Heart left ventricle (tissue), 13 donors: Measurements from ENCODE around the gene LOXL3.

Source experiments
- POLR2A ChIP-seq, 2 donors: fragments of 450-650 bp; IDR thresholded peaks; one replicate each; pipeline ENCODE4 v1.6.1; 2017; ENCODE audit warnings: antibody characterized with exemption in 2 of 2, mild to moderate bottlenecking in 2 of 2, moderate library complexity in 2 of 2
- TF ChIP-seq, protein P1 (sequence below), 12 donors: fragments of 200-600 bp; sonication (generic) in 4 of 12; IDR thresholded peaks; one replicate each; pipeline versions ENCODE4 v1.5.0 to v1.8.0; 2018 to 2022; ENCODE audit warnings: antibody characterized with exemption in 12 of 12, mild to moderate bottlenecking in 5 of 12
- donor health status: ischemic (EF 13 %, LVEDD 7.1; RV severe dilation, severe dysfunction).
- donor health status: DM: no; HTN: yes; CAD: no.
- donor health status: DM: no; HTN: no; CAD: no.
- donor health status: ischemic (EF 25% LVEDD 6.9; RV normal size, moderate dysfunction).
- donor health status: ischemic (EF 25% LVEDD 5.7; RV mildly dilated, moderate dysfunction).
- donor health status: ischemic (EF 35%, LVEDD 5.7; RV mildly dilated, moderate dysfunction).
- donor health status: nonischemic (EF 11% LVEDD 7.7; RV severe dilation, severe dysfunction).
- donor health status: DM: yes; HTN: yes; CAD: no.
- donor health status: PGD.
- donor health status: ischemic (EF 29% LVEDD 5.4; RV normal size, mild dysfunction).
- donor health status: nonischemic (EF 23%, LVEDD 6.1; RV moderate dilation, normal function).

DNA sequence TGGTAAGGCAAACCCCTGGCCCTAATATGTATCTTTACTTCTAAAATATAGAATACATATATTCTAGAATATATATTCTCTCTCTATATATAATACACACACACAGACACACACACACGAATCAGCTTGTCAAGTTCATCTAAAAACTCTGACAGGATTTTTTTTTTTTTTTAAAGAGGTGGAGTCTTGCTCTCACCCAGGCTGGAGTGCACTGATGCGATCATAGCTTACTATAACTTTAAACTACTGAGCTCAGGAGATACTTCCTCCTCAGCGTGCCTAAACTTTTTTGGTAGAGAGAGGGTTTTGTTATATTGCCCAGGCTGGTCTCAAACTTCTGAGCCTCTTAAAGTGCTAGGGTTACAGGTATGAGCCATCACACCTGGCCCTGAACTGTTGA, 45.9 kb upstream of the LOXL3 start:
- TF ChIP-seq, protein P1, sequence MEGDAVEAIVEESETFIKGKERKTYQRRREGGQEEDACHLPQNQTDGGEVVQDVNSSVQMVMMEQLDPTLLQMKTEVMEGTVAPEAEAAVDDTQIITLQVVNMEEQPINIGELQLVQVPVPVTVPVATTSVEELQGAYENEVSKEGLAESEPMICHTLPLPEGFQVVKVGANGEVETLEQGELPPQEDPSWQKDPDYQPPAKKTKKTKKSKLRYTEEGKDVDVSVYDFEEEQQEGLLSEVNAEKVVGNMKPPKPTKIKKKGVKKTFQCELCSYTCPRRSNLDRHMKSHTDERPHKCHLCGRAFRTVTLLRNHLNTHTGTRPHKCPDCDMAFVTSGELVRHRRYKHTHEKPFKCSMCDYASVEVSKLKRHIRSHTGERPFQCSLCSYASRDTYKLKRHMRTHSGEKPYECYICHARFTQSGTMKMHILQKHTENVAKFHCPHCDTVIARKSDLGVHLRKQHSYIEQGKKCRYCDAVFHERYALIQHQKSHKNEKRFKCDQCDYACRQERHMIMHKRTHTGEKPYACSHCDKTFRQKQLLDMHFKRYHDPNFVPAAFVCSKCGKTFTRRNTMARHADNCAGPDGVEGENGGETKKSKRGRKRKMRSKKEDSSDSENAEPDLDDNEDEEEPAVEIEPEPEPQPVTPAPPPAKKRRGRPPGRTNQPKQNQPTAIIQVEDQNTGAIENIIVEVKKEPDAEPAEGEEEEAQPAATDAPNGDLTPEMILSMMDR (IDR thresholded peaks at IDR 0.05) = no peak
- no peak for TF ChIP-seq POLR2A (IDR thresholded peaks at IDR 0.05)
